ENCODE results near the gene ALAS1. TPM values are rescaled to one million over a fixed set of nuclear protein-coding genes. Genes with fewer than 3 reads are reported as not detected.

Gene ALAS1
- polyA plus RNA-seq, 1 experiment, result 61.7 TPM

DNA sequence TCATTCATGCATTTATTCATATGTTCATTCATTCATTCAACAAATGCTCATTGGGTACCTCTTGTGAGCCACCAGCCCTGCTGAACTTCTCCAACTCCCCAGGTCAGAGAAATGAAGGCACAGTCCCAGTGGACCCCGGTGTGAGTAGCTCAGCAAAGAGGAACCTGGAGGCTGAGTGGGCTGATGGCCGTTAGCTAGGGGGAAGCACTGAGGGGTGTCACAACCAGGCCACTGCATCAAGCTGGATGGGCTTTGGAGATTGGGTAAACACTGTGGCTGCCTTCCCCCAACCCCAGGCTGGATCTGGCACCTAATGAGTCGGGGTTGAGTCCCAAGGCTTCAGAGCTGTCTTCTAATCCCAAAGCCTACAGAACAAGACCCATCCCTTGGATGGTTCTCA lies 12.1 kb upstream of the ALAS1 start:
- H3K27me3 ChIP-seq (ENCODE audit: control insufficient read depth, insufficient read depth, low read length), result no peaks in the 10 kb centered on the region
- H3K4me3 ChIP-seq (ENCODE audit: low read depth, low read length), result no peak overlapping the region
- TF ChIP-seq, protein P1, sequence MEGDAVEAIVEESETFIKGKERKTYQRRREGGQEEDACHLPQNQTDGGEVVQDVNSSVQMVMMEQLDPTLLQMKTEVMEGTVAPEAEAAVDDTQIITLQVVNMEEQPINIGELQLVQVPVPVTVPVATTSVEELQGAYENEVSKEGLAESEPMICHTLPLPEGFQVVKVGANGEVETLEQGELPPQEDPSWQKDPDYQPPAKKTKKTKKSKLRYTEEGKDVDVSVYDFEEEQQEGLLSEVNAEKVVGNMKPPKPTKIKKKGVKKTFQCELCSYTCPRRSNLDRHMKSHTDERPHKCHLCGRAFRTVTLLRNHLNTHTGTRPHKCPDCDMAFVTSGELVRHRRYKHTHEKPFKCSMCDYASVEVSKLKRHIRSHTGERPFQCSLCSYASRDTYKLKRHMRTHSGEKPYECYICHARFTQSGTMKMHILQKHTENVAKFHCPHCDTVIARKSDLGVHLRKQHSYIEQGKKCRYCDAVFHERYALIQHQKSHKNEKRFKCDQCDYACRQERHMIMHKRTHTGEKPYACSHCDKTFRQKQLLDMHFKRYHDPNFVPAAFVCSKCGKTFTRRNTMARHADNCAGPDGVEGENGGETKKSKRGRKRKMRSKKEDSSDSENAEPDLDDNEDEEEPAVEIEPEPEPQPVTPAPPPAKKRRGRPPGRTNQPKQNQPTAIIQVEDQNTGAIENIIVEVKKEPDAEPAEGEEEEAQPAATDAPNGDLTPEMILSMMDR (IDR thresholded peaks at IDR 0.05; ENCODE audit: low read depth, low read length), result no peak
- no peak overlapping the region for H3K27ac ChIP-seq (ENCODE audit: low read depth, low read length)
- DNase-seq (ENCODE audit: low read depth, low spot score), result no peak
- POLR2A ChIA-PET, result interaction anchor here (1.7 kb wide), 1 partner anchor 31 kb away, joined by 4 read pairs; the partner anchor contains the start of gene POC1A
- no peaks in the 10 kb centered on the region; the same call in 1 of the 2 replicates for H3K9me3 ChIP-seq (ENCODE audit: control insufficient read depth, insufficient read depth, low read length)
- CTCF ChIA-PET, result interaction anchor here (1.0 kb wide), 1 partner anchor 34 kb away, joined by 3 read pairs; no protein-coding TSS in a partner anchor

DNA sequence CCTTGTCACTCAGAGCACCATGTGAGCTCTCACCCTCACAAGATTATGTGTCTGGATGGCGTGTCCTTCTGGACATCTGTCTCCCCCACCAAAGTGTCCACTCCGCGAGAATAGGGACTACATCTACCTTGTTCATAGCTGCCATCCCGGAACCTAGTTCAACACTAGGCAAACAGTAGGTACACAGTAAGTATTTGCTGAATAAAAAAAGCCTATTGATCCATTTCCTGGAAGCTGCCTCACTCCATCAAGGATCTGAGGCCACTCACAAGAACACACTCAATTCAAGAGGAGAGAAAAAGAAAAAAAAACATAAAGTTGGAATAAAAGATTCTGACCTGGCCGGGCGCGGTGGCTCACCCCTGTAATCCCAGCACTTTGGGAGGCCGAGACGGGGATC lies 11.2 kb upstream of the ALAS1 start:
- POLR2A ChIA-PET, result interaction anchor here (1.7 kb wide), 1 partner anchor 32 kb away, joined by 4 read pairs; the partner anchor contains the start of gene POC1A
- TF ChIP-seq, protein P1 (IDR thresholded peaks at IDR 0.05; ENCODE audit: low read depth, low read length), result no peak
- H3K4me3 ChIP-seq (ENCODE audit: low read depth, low read length), result no peak overlapping the region

DNA sequence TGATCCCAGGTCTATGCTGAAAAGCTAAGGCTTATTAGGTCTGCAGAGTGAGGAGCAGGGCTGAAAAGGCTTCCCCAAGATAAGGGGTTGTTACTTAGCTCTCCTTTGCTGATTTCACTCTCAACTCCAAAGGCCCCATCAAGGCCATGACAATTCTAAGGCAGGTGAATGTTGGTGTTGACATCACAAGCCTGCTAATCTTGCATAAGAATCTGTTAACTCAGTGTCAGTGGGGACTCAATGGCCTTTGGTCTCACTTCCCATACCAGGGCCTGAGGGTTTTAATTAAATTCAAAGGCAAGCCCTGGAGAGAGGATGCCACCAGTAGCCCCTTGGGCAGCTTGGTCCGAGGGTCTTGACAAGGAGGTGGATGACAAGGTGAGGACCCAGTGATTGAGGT lies 9.4 kb upstream of the ALAS1 start:
- Histone ChIP-seq H3K27ac (ENCODE audit: low read depth, low read length) (no peak overlapping the region), H3K27me3 (ENCODE audit: control insufficient read depth, insufficient read depth, low read length) (no peaks in the 10 kb centered on the region), H3K4me3 (ENCODE audit: low read depth, low read length) (no peak overlapping the region), H3K9me3 (ENCODE audit: control insufficient read depth, insufficient read depth, low read length) (no peaks in the 10 kb centered on the region; the same call in 1 of the 2 replicates)
- TF ChIP-seq, protein P1 (IDR thresholded peaks at IDR 0.05; ENCODE audit: low read depth, low read length), result no peak
- DNase-seq (ENCODE audit: low read depth, low spot score), result no peak
- ChIA-PET POLR2A (interaction anchor here (0.5 kb wide), 1 partner anchor 41 kb away, joined by 3 read pairs; no protein-coding TSS in a partner anchor), CTCF (interaction anchor here (0.7 kb wide), 1 partner anchor 19 kb away, joined by 3 read pairs; no protein-coding TSS in a partner anchor)

More for the DNA sequence above, 11.2 kb upstream of the ALAS1 start:
- CTCF ChIA-PET, result no interaction called here
- Histone ChIP-seq H3K27ac (ENCODE audit: low read depth, low read length) (no peak overlapping the region), H3K27me3 (ENCODE audit: control insufficient read depth, insufficient read depth, low read length) (no peaks in the 10 kb centered on the region), H3K9me3 (ENCODE audit: control insufficient read depth, insufficient read depth, low read length) (no peaks in the 10 kb centered on the region; the same call in 1 of the 2 replicates)
- no peak for DNase-seq (ENCODE audit: low read depth, low spot score)

DNA sequence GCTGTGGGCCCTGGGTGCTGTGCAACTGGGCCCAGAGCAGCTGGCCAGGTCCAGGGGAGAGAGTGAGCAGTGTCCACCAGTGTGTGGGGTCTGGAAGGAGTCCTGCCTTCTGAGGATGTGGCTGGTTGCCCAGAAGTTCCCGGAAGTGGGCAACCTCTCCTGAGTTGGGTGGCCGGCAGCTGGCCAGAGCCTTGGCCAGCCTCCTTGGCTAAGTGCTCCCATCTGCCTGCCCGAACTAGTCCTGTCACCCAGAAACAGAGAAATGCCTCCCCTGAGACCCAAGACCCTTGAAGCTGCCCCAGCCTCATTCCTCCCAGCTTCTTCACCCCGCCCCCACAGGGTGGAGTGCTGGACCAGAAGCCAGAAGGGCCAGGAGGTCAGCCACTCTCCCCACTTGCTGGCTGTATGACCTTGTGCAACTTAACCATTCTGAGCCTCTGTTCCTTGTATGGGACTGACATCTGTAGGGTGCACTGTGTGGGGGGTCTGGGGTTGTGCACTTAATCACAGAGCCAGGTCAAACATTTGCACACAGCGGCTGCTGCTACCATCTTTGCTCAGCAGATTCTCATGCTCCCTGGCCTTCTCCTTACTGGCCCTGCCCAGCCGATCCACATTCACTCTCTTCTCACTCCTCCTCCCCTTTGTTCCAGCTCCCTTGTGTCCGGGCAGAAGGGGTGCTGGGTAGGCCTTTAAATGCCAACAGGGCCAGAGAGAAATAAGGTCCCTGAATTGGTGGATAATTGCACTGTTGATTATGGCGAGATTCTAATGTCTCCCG lies 7.5 kb upstream of the ALAS1 start:
- POLR2A ChIA-PET, result no interaction called here
- H3K27me3 ChIP-seq (ENCODE audit: control insufficient read depth, insufficient read depth, low read length), result no peaks in the 10 kb centered on the region
- TF ChIP-seq, protein P1 (IDR thresholded peaks at IDR 0.05; ENCODE audit: low read depth, low read length), result no peak
- CTCF ChIA-PET, result no interaction called here
- peak overlapping the region; percentile 21 for H3K27ac ChIP-seq (ENCODE audit: low read depth, low read length)
- DNase-seq (ENCODE audit: low read depth, low spot score), result no peak
- no peaks in the 10 kb centered on the region; the same call in 1 of the 2 replicates for H3K9me3 ChIP-seq (ENCODE audit: control insufficient read depth, insufficient read depth, low read length)
- H3K4me3 ChIP-seq (ENCODE audit: low read depth, low read length), result no peak overlapping the region

DNA sequence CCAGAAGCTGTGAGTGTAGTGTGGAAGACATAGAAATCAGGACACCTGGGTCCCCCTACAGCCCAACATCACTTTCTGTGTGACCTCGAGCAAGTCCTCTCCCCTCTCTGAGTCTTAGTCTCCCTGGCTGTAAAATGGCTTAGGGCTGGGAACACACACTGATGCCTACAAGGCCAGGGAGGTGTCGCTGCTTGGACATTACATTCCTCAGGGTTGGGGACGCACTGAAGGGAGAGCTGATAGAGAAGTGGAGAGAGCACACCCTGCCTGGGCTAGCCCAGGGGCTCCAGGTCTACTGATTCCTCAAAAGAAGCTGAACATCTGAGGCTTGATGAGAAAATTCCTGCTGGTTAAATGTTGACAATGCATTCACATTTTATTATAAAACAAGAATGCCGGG lies 6.3 kb upstream of the ALAS1 start:
- H3K27ac ChIP-seq (ENCODE audit: low read depth, low read length), result no peak overlapping the region
- no peak overlapping the region for H3K4me3 ChIP-seq (ENCODE audit: low read depth, low read length)
- CTCF ChIA-PET, result interaction anchor here (0.6 kb wide), 1 partner anchor 135 kb away, joined by 3 read pairs; no protein-coding TSS in a partner anchor
- H3K9me3 ChIP-seq (ENCODE audit: control insufficient read depth, insufficient read depth, low read length), result no peaks in the 10 kb centered on the region; the same call in 1 of the 2 replicates
- POLR2A ChIA-PET, result interaction anchor here (0.6 kb wide), 1 partner anchor 198 kb away, joined by 3 read pairs; no protein-coding TSS in a partner anchor
- no peak for DNase-seq (ENCODE audit: low read depth, low spot score)
- H3K27me3 ChIP-seq (ENCODE audit: control insufficient read depth, insufficient read depth, low read length), result no peaks in the 10 kb centered on the region
- TF ChIP-seq, protein P1 (IDR thresholded peaks at IDR 0.05; ENCODE audit: low read depth, low read length), result no peak
